ENCODE results near the gene NELFB.

NELFB gene

GRCh38 chr9:137305060-137305797, 50.1 kb downstream of the NELFB start:
- peaks cover 4 to 68% (median 45%) of the 10 kb centered on the region in 4 donors for H3K4me1 ChIP-seq
- H3K36me3 ChIP-seq: no peaks in the 10 kb centered on the region
- intact Hi-C loops (cut with DNase I; ENCODE audit: low total_unique reads): no loop called here
- DNase-seq: peak in 1 of 2 donors; percentile 75
- H3K27me3 ChIP-seq: peaks cover under 1 to 80% of the 10 kb centered on the region in 2 donors
- peak overlapping the region; percentile 24 to 33 for H3K4me3 ChIP-seq
- peak overlapping the region in 1 of 2 donors; percentile 24 for H3K27ac ChIP-seq
- no peaks in the 10 kb centered on the region for H3K9me3 ChIP-seq
- TF ChIP-seq, protein P1, sequence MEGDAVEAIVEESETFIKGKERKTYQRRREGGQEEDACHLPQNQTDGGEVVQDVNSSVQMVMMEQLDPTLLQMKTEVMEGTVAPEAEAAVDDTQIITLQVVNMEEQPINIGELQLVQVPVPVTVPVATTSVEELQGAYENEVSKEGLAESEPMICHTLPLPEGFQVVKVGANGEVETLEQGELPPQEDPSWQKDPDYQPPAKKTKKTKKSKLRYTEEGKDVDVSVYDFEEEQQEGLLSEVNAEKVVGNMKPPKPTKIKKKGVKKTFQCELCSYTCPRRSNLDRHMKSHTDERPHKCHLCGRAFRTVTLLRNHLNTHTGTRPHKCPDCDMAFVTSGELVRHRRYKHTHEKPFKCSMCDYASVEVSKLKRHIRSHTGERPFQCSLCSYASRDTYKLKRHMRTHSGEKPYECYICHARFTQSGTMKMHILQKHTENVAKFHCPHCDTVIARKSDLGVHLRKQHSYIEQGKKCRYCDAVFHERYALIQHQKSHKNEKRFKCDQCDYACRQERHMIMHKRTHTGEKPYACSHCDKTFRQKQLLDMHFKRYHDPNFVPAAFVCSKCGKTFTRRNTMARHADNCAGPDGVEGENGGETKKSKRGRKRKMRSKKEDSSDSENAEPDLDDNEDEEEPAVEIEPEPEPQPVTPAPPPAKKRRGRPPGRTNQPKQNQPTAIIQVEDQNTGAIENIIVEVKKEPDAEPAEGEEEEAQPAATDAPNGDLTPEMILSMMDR (IDR thresholded peaks at IDR 0.05): peak in 1 of 2 experiments; percentile 7

DNA sequence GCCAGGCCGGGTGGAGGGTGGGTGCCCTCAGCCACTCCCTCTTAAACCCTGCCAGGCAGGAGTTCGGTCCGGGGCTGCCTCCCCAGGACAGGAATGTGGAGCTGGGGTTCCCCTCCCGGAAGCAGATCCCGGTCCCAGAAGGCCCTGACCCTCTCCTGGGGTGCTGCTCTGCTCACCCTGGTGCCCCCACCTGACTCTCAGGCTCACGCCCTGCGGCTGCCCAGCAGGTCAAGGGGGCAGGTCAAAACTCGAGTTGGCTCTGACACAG, 50.6 kb downstream of the NELFB start:
- Histone ChIP-seq H3K9me3 (no peaks in the 10 kb centered on the region), H3K4me1 (peaks cover 3 to 63% (median 41%) of the 10 kb centered on the region in 4 donors), H3K36me3 (no peaks in the 10 kb centered on the region), H3K4me3 (peak overlapping the region in 1 of 2 donors; percentile 33), H3K27me3 (peaks cover 0 to 75% of the 10 kb centered on the region in 2 donors), H3K27ac (peak overlapping the region in 1 of 2 donors; percentile 24)
- no peak for DNase-seq
- TF ChIP-seq, protein P1 (IDR thresholded peaks at IDR 0.05): no peak
- intact Hi-C loops (cut with DNase I; ENCODE audit: low total_unique reads): no loop called here

GRCh38 chr9:137306066-137306849, 51.1 kb downstream of the NELFB start:
- peaks cover 0 to 74% of the 10 kb centered on the region in 2 donors for H3K27me3 ChIP-seq
- intact Hi-C loops (cut with DNase I; ENCODE audit: low total_unique reads): no loop called here

GRCh38 chr9:137306850-137307254, 51.7 kb downstream of the NELFB start:
- Histone ChIP-seq H3K36me3 (no peaks in the 10 kb centered on the region), H3K4me1 (peaks cover 0 to 64% (median 35%) of the 10 kb centered on the region in 4 donors), H3K27me3 (peaks cover 0 to 76% of the 10 kb centered on the region in 2 donors), H3K27ac (no peak overlapping the region), H3K4me3 (no peak overlapping the region), H3K9me3 (no peaks in the 10 kb centered on the region)
- DNase-seq: peak in 1 of 2 donors; percentile 65
- TF ChIP-seq, protein P1 (IDR thresholded peaks at IDR 0.05): no peak
- intact Hi-C loops (cut with DNase I; ENCODE audit: low total_unique reads): no loop called here

More at GRCh38 chr9:137306066-137306849, 51.1 kb downstream of the NELFB start:
- TF ChIP-seq, protein P1 (IDR thresholded peaks at IDR 0.05): no peak
- Histone ChIP-seq H3K9me3 (no peaks in the 10 kb centered on the region), H3K4me3 (no peak overlapping the region), H3K4me1 (peaks cover 0 to 62% (median 36%) of the 10 kb centered on the region in 4 donors), H3K27ac (peak overlapping the region in 1 of 2 donors; percentile 24), H3K36me3 (no peaks in the 10 kb centered on the region)
- DNase-seq: no peak

- Histone ChIP-seq H3K27ac (no peak overlapping the region), H3K4me1 (peaks cover 0 to 69% (median 37%) of the 10 kb centered on the region in 4 donors), H3K27me3 (peaks cover 0 to 80% of the 10 kb centered on the region in 2 donors), H3K9me3 (no peaks in the 10 kb centered on the region), H3K4me3 (no peak overlapping the region), H3K36me3 (no peaks in the 10 kb centered on the region)
- TF ChIP-seq, protein P1 (IDR thresholded peaks at IDR 0.05): no peak
- intact Hi-C loops (cut with DNase I; ENCODE audit: low total_unique reads): no loop called here
- peak in 1 of 2 donors; percentile 64 for DNase-seq
Observed at GRCh38 chr9:137307255-137308056, 52.3 kb downstream of the NELFB start.
